Naive thymus-derived CD8-positive, alpha-beta T cell (primary cell): Measurements from ENCODE around the gene TRIP4. TPM values are rescaled to one million over a fixed set of nuclear protein-coding genes. Genes with fewer than 3 reads are reported as not detected.

Experiments
- ATAC-seq, 2 donors: fragments of 150-1000 bp; cut with Tn5 transposase in 1 of 2; sonication (Bioruptor Pico), chemical (Tn5 transposase) in 1 of 2; 1 replicate in 1 of 2; 2 replicates in 1 of 2; pipeline ENCODE4 v1.10.0; 2021; ENCODE audit warnings: mild to moderate bottlenecking in 2 of 2, moderate library complexity in 2 of 2
- POLR2A ChIA-PET: fragments of 350-600 bp; sonication (Branson Sonifier 250); formaldehyde crosslinking; loops from one replicate; lab custom pipeline; 2021; ENCODE audit warnings: antibody characterized with exemption; lab: Charles Lee
- DNase-seq, 10 donors: peaks; one replicate each; pipeline versions ENCODE4 v3.0.0 to v3.0.0-alpha.2; 2020 to 2022
- H3K27ac Mint-ChIP-seq, 10 donors: one replicate each; pipeline ENCODE4 v1.8.0; 2020 to 2022; ENCODE audit warnings: mild to moderate bottlenecking in 10 of 10, mixed read lengths in 10 of 10, moderate library complexity in 4 of 10, inconsistent platforms in 1 of 10
- H3K27me3 Mint-ChIP-seq, 5 donors: one replicate each; pipeline ENCODE4 v1.8.0; 2021 to 2022; ENCODE audit warnings: mixed read lengths in 5 of 5
- H3K36me3 Mint-ChIP-seq, 3 donors: one replicate each; pipeline ENCODE4 v1.8.0; 2020 to 2022; ENCODE audit warnings: mixed read lengths in 3 of 3, mild to moderate bottlenecking in 2 of 3, inconsistent platforms in 1 of 3
- H3K4me1 Mint-ChIP-seq, 4 donors: one replicate each; pipeline ENCODE4 v1.8.0; 2021 to 2022; ENCODE audit warnings: mixed read lengths in 4 of 4
- H3K4me3 Mint-ChIP-seq, 10 donors: one replicate each; pipeline ENCODE4 v1.8.0; 2020 to 2022; ENCODE audit warnings: mild to moderate bottlenecking in 10 of 10, mixed read lengths in 10 of 10, moderate library complexity in 6 of 10, inconsistent platforms in 1 of 10
- H3K9me3 Mint-ChIP-seq, 9 donors: one replicate each; pipeline ENCODE4 v1.8.0; 2020 to 2022; ENCODE audit warnings: mixed read lengths in 9 of 9, mild to moderate bottlenecking in 3 of 9, inconsistent platforms in 1 of 9, moderate library complexity in 1 of 9
- polyA plus RNA-seq, 3 donors: library from polyadenylated mRNA; unstranded; fragments of 300-500 nt; fragmentation: Illumina TruSeq; gene quantifications; one replicate each; pipeline ENCODE4 v1.2.3, GENCODE V29; 2021
- total RNA-seq, 8 experiments: library from RNA in 2 of 8; stranded (reverse) in 2 of 8; gene quantifications; one replicate each; pipeline ENCODE4 v1.2.3 and lab custom pipeline; 2021 to 2026

Gene TRIP4
- total and polyA plus RNA-seq, 5 experiments from 2014 or later = 19.7 to 27.2 (median 24.3) TPM

- ATAC-seq (peak in 1 of 2 donors; percentile 22), DNase-seq (peak in 3 of 10 donors; percentile 13 to 43 (median 35))
- Mint-ChIP-seq H3K9me3 (no peaks in the 10 kb centered on the region), H3K27ac (peak overlapping the region; percentile 63 to 96 (median 92)), H3K27me3 (no peaks in the 10 kb centered on the region), H3K36me3 (no peaks in the 10 kb centered on the region), H3K4me1 (peaks cover 39 to 70% (median 68%) of the 10 kb centered on the region in 4 donors), H3K4me3 (peak overlapping the region; percentile 44 to 77 (median 68))
- POLR2A ChIA-PET = interaction anchor here (1.2 kb wide), 1 partner anchor 8 kb away, joined by 3 read pairs; no protein-coding TSS in a partner anchor
Measured at GRCh38 chr15:64455961-64456371, 68.3 kb downstream of the TRIP4 start.

DNA sequence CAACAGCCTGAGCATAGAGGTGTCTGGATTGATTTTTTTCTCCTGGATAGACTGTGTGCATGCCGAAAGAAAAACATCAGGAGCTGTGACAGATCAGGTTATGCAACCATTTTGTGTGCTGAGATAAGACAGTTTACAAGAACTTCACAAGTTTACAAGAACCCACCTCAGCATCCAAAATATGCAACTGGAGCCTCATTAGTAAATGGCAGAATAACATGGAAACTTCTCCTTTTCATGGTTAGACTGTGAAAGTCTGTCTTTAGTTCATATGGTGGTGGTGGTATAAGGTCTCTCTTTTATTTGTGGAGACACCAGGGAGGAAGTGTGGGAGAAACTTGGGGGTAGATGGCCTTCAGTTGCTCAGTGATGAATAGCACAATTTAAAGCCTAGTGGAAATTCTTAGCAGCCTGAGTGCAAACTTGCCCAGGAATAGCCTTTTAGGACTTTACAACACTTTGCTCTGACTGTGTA, 69.0 kb downstream of the TRIP4 start:
- Mint-ChIP-seq H3K27me3 (no peaks in the 10 kb centered on the region), H3K4me3 (peak overlapping the region in 9 of 10 donors; percentile 3 to 76 (median 55)), H3K9me3 (no peaks in the 10 kb centered on the region), H3K4me1 (peaks cover 42 to 75% (median 72%) of the 10 kb centered on the region in 4 donors), H3K36me3 (no peaks in the 10 kb centered on the region), H3K27ac (peak overlapping the region; percentile 63 to 96 (median 92))
- no peak for ATAC-seq
- no peak for DNase-seq
- POLR2A ChIA-PET = interaction anchor here (1.2 to 1.3 kb wide), 2 partner anchors 9 to 26 kb away, joined by 3 read pairs; no protein-coding TSS in a partner anchor

DNA sequence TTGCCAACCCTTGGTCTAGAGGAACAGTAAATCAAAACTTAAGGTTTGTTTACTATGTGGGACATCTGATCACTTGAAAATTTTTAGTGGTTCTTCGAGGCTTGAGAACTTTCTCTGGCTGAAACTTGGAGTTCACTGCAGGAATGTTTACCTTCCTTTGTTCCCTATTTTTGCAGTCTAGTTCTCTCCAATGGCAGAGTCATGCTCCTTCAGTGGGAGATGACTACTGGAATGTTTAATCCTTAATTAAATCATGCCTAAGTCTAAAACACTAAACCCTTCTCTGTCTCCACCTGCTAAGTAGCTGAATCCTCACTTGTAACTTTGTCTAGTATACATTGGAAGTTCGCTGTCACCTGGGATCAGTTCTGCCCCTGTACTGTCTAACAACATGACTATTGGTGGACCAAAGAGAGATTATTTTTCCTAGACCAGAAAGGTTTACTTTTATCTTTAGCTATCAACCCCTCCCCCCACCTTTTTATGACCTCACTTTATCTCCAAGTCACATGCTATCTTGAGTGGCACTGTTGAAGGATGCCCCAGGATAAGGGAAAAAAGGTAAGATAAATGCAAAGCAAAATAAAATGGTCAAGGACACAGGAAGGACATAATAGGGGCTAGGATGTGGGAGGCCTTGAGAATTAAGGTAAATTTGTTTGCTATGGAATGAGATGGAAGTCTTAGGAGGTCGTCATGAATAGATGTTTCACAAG, 71.6 kb downstream of the TRIP4 start:
- Mint-ChIP-seq H3K9me3 (no peaks in the 10 kb centered on the region), H3K27me3 (no peaks in the 10 kb centered on the region), H3K36me3 (no peaks in the 10 kb centered on the region), H3K4me1 (peaks cover 42 to 87% (median 83%) of the 10 kb centered on the region in 4 donors), H3K27ac (peak overlapping the region; percentile 76 to 96 (median 94)), H3K4me3 (peak overlapping the region; percentile 81 to 95 (median 91))
- DNase-seq (no peak), ATAC-seq (no peak)
- POLR2A ChIA-PET = interaction anchor here (0.6 to 2.7 kb wide), 10 partner anchors 9 to 256 kb away, joined by 3 to 16 read pairs (median 6); no protein-coding TSS in a partner anchor

- POLR2A ChIA-PET = interaction anchor here (0.5 to 2.7 kb wide), 17 partner anchors 8 to 671 kb away, joined by 3 to 16 read pairs (median 5); no protein-coding TSS in a partner anchor
- no peaks in the 10 kb centered on the region for H3K27me3 Mint-ChIP-seq
- peaks cover 0 to 4% (median 0%) of the 10 kb centered on the region in 3 donors for H3K36me3 Mint-ChIP-seq
- DNase-seq (peak; percentile 73 to 93 (median 86)), ATAC-seq (peak; percentile 65 to 70)
- peaks cover 50 to 88% (median 85%) of the 10 kb centered on the region in 4 donors for H3K4me1 Mint-ChIP-seq
- H3K4me3 Mint-ChIP-seq = peak within 1 kb of the TSS; percentile 81 to 97 (median 94)
- no peaks in the 10 kb centered on the region for H3K9me3 Mint-ChIP-seq
- peak within 1 kb of the TSS; percentile 76 to 97 (median 94) for H3K27ac Mint-ChIP-seq
Measured at GRCh38 chr15:64460206-64460723, 72.6 kb downstream of the TRIP4 start, which contains the start of gene ZNF609. TSS of gene ZNF609 (plus strand) at chr15:64460578. CDS start at chr15:64499420, 38,842 bp downstream.

DNA sequence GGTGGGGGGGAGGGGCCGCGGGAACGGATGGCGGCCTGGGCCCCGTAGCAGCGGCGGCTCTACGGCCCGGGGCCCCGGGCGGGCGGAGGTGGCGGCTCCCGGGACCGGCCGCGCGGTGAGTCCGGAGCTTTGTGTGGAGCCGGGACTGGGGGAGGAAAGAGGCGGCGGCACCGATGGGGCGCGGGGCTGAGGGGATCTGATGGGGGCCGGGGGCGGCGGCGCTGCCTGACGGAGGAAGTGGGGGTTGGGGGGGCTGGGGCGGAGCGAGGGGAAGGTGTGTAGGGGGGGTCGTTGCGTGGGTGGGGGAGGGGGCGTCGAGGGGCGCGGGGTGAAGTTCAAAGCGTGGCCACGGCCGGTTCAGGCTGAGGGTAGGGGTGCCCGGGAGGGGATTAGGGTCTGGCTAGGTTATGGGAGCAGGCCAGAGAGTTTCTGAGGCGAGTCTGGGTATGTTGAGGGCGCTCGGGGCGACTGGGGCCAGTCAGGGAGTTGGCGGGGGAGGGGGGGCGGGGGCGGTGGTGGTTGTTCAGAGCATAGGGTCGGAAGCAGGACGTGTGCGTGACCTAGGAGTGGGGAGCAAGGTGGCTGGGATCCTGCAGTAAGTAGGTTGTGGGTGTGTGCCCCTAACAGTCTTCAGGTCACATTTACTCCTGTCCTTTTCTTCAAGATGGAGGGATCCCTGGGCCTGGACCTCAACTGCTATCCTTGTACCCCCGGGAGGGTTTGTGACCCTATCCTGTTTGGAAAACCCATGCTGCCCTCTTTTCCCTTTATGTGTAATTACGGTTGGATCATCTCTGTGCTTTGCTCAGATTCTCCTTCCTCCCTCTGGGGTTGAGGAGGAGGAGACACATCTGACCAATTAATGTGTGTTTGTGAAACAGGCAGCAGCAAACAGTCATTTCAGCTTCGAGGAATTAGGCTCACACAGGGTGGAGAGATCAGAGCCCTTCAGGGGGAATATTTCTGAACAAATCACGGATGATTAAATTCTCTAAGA, 73.4 kb downstream of the TRIP4 start:
- peaks cover 0 to 8% (median 0%) of the 10 kb centered on the region in 3 donors for H3K36me3 Mint-ChIP-seq
- peaks cover 47 to 84% (median 81%) of the 10 kb centered on the region in 4 donors for H3K4me1 Mint-ChIP-seq
- peak in 8 of 10 donors; percentile 3 to 50 (median 34) for DNase-seq
- POLR2A ChIA-PET = interaction anchor here (0.6 to 2.7 kb wide), 16 partner anchors 8 to 672 kb away, joined by 3 to 16 read pairs (median 4); no protein-coding TSS in a partner anchor
- H3K9me3 Mint-ChIP-seq = no peaks in the 10 kb centered on the region
- peak overlapping the region; percentile 76 to 97 (median 94) for H3K27ac Mint-ChIP-seq
- peak overlapping the region; percentile 81 to 97 (median 92) for H3K4me3 Mint-ChIP-seq
- ATAC-seq = peak; percentile 46 to 66
- H3K27me3 Mint-ChIP-seq = no peaks in the 10 kb centered on the region

GRCh38 chr15:64461721-64462162, 74.1 kb downstream of the TRIP4 start:
- Mint-ChIP-seq H3K4me1 (peaks cover 44 to 84% (median 81%) of the 10 kb centered on the region in 4 donors), H3K36me3 (peaks cover 0 to 8% (median 0%) of the 10 kb centered on the region in 3 donors), H3K27ac (peak overlapping the region; percentile 76 to 97 (median 94)), H3K4me3 (peak overlapping the region; percentile 81 to 97 (median 92)), H3K9me3 (no peaks in the 10 kb centered on the region), H3K27me3 (no peaks in the 10 kb centered on the region)
- ATAC-seq (peak; percentile 21), DNase-seq (no peak)
- POLR2A ChIA-PET = interaction anchor here (0.6 to 2.7 kb wide), 6 partner anchors 29 to 190 kb away, joined by 3 to 16 read pairs (median 4); no protein-coding TSS in a partner anchor

GRCh38 chr15:64462492-64462891, 74.9 kb downstream of the TRIP4 start:
- DNase-seq (no peak), ATAC-seq (no peak)
- POLR2A ChIA-PET = interaction anchor here (0.7 kb wide), 2 partner anchors 36 to 61 kb away, joined by 4 to 5 read pairs; no protein-coding TSS in a partner anchor
- Mint-ChIP-seq H3K27ac (peak overlapping the region in 9 of 10 donors; percentile 24 to 96 (median 92)), H3K36me3 (peaks cover 0 to 9% (median 0%) of the 10 kb centered on the region in 3 donors), H3K9me3 (no peaks in the 10 kb centered on the region), H3K4me3 (peak overlapping the region; percentile 81 to 97 (median 92)), H3K4me1 (peaks cover 42 to 84% (median 81%) of the 10 kb centered on the region in 4 donors), H3K27me3 (no peaks in the 10 kb centered on the region)

GRCh38 chr15:64464276-64465005, 76.8 kb downstream of the TRIP4 start:
- POLR2A ChIA-PET = no interaction called here
- peaks cover 40 to 87% (median 82%) of the 10 kb centered on the region in 4 donors for H3K4me1 Mint-ChIP-seq
- H3K27me3 Mint-ChIP-seq = no peaks in the 10 kb centered on the region
- no peak for ATAC-seq
- peak overlapping the region; percentile 35 to 86 (median 68) for H3K27ac Mint-ChIP-seq
- no peaks in the 10 kb centered on the region for H3K9me3 Mint-ChIP-seq
- H3K4me3 Mint-ChIP-seq = peak overlapping the region; percentile 18 to 97 (median 86)
- peaks cover 0 to 26% (median 5%) of the 10 kb centered on the region in 3 donors for H3K36me3 Mint-ChIP-seq
- no peak for DNase-seq

DNA sequence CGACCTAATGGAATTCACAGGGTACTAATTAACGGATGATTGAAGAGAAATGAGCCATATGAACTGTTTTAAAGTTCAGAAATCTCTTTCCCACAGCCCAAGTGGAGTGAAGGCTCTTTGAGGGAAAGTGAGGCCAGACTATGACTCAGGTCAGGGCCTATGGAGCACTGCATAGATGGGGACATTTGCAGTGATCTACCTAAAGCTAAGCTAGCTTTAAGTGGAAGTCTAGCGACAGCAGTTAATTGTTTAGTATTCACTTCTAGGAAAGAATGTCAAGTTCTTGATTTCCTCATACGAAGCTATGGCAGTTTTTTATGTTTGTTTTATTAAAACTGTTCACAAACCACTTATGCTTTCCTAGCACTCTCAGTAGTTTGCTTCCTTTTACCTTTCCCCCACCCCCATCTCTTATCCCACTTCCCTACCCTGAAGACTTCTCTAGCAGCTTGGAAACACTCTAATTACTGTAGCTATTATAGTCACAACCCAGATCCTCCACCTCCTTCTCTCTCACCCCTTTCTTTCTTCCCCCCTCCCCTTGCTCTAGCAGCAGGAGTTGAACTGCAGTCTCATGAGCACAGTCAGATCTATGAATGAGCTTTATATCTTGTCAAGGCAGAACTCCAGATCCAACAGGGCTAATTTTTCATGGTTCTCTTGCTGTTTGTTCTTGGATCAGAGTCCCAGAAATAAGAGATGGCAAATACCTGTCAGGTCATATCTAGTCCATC, 78.9 kb downstream of the TRIP4 start:
- ATAC-seq = peak in 1 of 2 donors; percentile 33

GRCh38 chr15:64472161-64472560, 84.5 kb downstream of the TRIP4 start:
- H3K27me3 Mint-ChIP-seq = no peaks in the 10 kb centered on the region
- peak overlapping the region in 1 of 10 donors; percentile 11 for H3K4me3 Mint-ChIP-seq
- ATAC-seq (no peak), DNase-seq (no peak)
- peak overlapping the region in 9 of 10 donors; percentile 8 to 78 (median 49) for H3K27ac Mint-ChIP-seq
- POLR2A ChIA-PET = interaction anchor here (0.5 to 0.6 kb wide), 2 partner anchors 101 to 114 kb away, joined by 3 to 6 read pairs; no protein-coding TSS in a partner anchor
- H3K36me3 Mint-ChIP-seq = peaks cover 0 to 72% (median 6%) of the 10 kb centered on the region in 3 donors
- H3K9me3 Mint-ChIP-seq = no peaks in the 10 kb centered on the region
- H3K4me1 Mint-ChIP-seq = peaks cover 27 to 64% (median 54%) of the 10 kb centered on the region in 4 donors

More for the DNA sequence above, 78.9 kb downstream of the TRIP4 start:
- no peak for DNase-seq
- Mint-ChIP-seq H3K36me3 (peaks cover 0 to 45% (median 5%) of the 10 kb centered on the region in 3 donors), H3K4me1 (peaks cover 34 to 81% (median 75%) of the 10 kb centered on the region in 4 donors), H3K4me3 (peak overlapping the region in 9 of 10 donors; percentile 6 to 67 (median 40)), H3K9me3 (no peaks in the 10 kb centered on the region), H3K27ac (peak overlapping the region; percentile 4 to 89 (median 52)), H3K27me3 (no peaks in the 10 kb centered on the region)
- POLR2A ChIA-PET = interaction anchor here (0.5 to 2.0 kb wide), 2 partner anchors 11 to 183 kb away, joined by 6 to 8 read pairs; no protein-coding TSS in a partner anchor
